Osteoblast (primary cell): Measurements from ENCODE around the gene STAC3. TPM values are rescaled to one million over a fixed set of nuclear protein-coding genes. Genes with fewer than 3 reads are reported as not detected.

Experiments
- DNase-seq: peaks from one replicate; pipeline ENCODE4 v3.0.0; 2011; ENCODE audit warnings: low spot score, mixed read lengths; ENCODE audit not compliant: insufficient read length; ENCODE audit errors: missing footprints
- H2AFZ ChIP-seq: 2 replicates; pipeline ENCODE4 v1.6.0; 2011; ENCODE audit warnings: mild to moderate bottlenecking, low read length
- H3K27ac ChIP-seq: 2 replicates; pipeline ENCODE4 v1.5.1; 2011; ENCODE audit warnings: mild to moderate bottlenecking, low read depth, low read length, moderate library complexity
- H3K27me3 ChIP-seq: 2 replicates; pipeline ENCODE4 v1.6.0; 2012; ENCODE audit warnings: mild to moderate bottlenecking, control low read depth, inconsistent platforms, low read length, moderate library complexity; ENCODE audit not compliant: insufficient read depth
- H3K36me3 ChIP-seq: 2 replicates; pipeline ENCODE4 v1.5.1; 2011; ENCODE audit warnings: mild to moderate bottlenecking, low read length, control low read depth, moderate library complexity; ENCODE audit not compliant: insufficient read depth
- H3K4me1 ChIP-seq: 2 replicates; pipeline ENCODE4 v1.5.1; 2011; ENCODE audit warnings: mild to moderate bottlenecking, low read length, control low read depth, moderate library complexity; ENCODE audit not compliant: insufficient read depth
- H3K4me2 ChIP-seq: 2 replicates; pipeline ENCODE4 v1.6.0; 2011; ENCODE audit warnings: mild to moderate bottlenecking, low read length; ENCODE audit not compliant: insufficient read depth
- H3K4me3 ChIP-seq: fragments of 200-600 bp; sonication (generic); 3 replicates; pipeline ENCODE4 v1.5.1; 2012; ENCODE audit warnings: mild to moderate bottlenecking, low read length, inconsistent platforms; ENCODE audit not compliant: insufficient read depth
- H3K79me2 ChIP-seq: 2 replicates; pipeline ENCODE4 v1.6.0; 2012; ENCODE audit warnings: mild to moderate bottlenecking, low read length, control low read depth, inconsistent platforms; ENCODE audit not compliant: insufficient read depth
- H3K9me3 ChIP-seq: 2 replicates; pipeline ENCODE4 v1.5.1; 2011; ENCODE audit warnings: low read depth, low read length, control low read depth
- H4K20me1 ChIP-seq: 2 replicates; pipeline ENCODE4 v1.6.0; 2012; ENCODE audit warnings: mild to moderate bottlenecking, low read length, control low read depth; ENCODE audit not compliant: insufficient read depth
- CTCF ChIP-seq: IDR thresholded peaks from 2 replicates; pipeline ENCODE4 v1.5.1; 2011; ENCODE audit warnings: mild to moderate bottlenecking, low read depth, low read length, moderate library complexity; ENCODE audit errors: extremely low read depth
- total RNA-seq: library from RNA; depleted of rRNA; stranded (reverse); fragments of >200 nt; gene quantifications from 2 replicates; pipeline ENCODE4 v1.2.3, GENCODE V29; 2012

The STAC3 gene
- total RNA-seq, 1 donor, result 0.36 TPM

GRCh38 chr12:57208631-57209282, 42.2 kb downstream of the STAC3 start:
- Histone ChIP-seq H3K36me3 (peaks cover 90% of the 10 kb centered on the region), H2AFZ (no peak overlapping the region), H3K27me3 (no peaks in the 10 kb centered on the region), H3K4me3 (no peak overlapping the region), H4K20me1 (peaks cover 64% of the 10 kb centered on the region), H3K27ac (no peak overlapping the region), H3K9me3 (no peaks in the 10 kb centered on the region), H3K79me2 (peaks cover 5% of the 10 kb centered on the region), H3K4me1 (no peaks in the 10 kb centered on the region), H3K4me2 (no peak overlapping the region)
- DNase-seq, result no peak
- no peak for TF ChIP-seq CTCF

- no peak for TF ChIP-seq CTCF
- H3K79me2 ChIP-seq, result peaks cover 6% of the 10 kb centered on the region
- H3K4me2 ChIP-seq, result no peak overlapping the region
- DNase-seq, result no peak
- H4K20me1 ChIP-seq, result peaks cover 59% of the 10 kb centered on the region
- no peak overlapping the region for H2AFZ ChIP-seq
- no peaks in the 10 kb centered on the region for H3K4me1 ChIP-seq
- no peaks in the 10 kb centered on the region for H3K27me3 ChIP-seq
- H3K9me3 ChIP-seq, result no peaks in the 10 kb centered on the region
- no peak overlapping the region for H3K27ac ChIP-seq
- H3K36me3 ChIP-seq, result peaks cover 93% of the 10 kb centered on the region
- no peak overlapping the region for H3K4me3 ChIP-seq
Measured at GRCh38 chr12:57207731-57208630, 43.0 kb downstream of the STAC3 start.

GRCh38 chr12:57205931-57206330, 45.1 kb downstream of the STAC3 start:
- H3K27me3 ChIP-seq, result no peaks in the 10 kb centered on the region
- no peak overlapping the region for H3K4me3 ChIP-seq
- no peaks in the 10 kb centered on the region for H3K4me1 ChIP-seq
- no peak for TF ChIP-seq CTCF
- peaks cover 41% of the 10 kb centered on the region for H4K20me1 ChIP-seq
- no peak for DNase-seq
- no peaks in the 10 kb centered on the region for H3K9me3 ChIP-seq
- H3K27ac ChIP-seq, result no peak overlapping the region
- peaks cover 10% of the 10 kb centered on the region for H3K79me2 ChIP-seq
- no peak overlapping the region for H3K4me2 ChIP-seq
- no peak overlapping the region for H2AFZ ChIP-seq
- peaks cover 94% of the 10 kb centered on the region for H3K36me3 ChIP-seq

GRCh38 chr12:57205186-57205585, 45.8 kb downstream of the STAC3 start:
- Histone ChIP-seq H3K4me1 (no peaks in the 10 kb centered on the region), H3K4me2 (no peak overlapping the region), H3K4me3 (no peak overlapping the region), H2AFZ (no peak overlapping the region), H3K27me3 (no peaks in the 10 kb centered on the region), H3K27ac (no peak overlapping the region), H3K79me2 (peaks cover 11% of the 10 kb centered on the region), H4K20me1 (peaks cover 38% of the 10 kb centered on the region), H3K9me3 (no peaks in the 10 kb centered on the region), H3K36me3 (peaks cover 93% of the 10 kb centered on the region)
- DNase-seq, result no peak
- no peak for TF ChIP-seq CTCF
